IMR-90 (cell line): ENCODE data around the gene LY6G5C.

Experiments
- POLR2A ChIP-seq: IDR thresholded peaks from 2 replicates; pipeline ENCODE4 v1.6.1; 2012; ENCODE audit warnings: mild to moderate bottlenecking, low read depth, low read length
- SMC3 ChIP-seq: fragments of 150-350 bp; IDR thresholded peaks from 2 replicates; pipeline ENCODE4 v1.6.1; 2016; ENCODE audit warnings: low read depth, mild to moderate bottlenecking, antibody characterized with exemption, low read length, moderate library complexity
- TF ChIP-seq, protein P1 (sequence below): conservative IDR thresholded peaks from 2 replicates; pipeline ENCODE4 v1.5.1; 2012; ENCODE audit warnings: mild to moderate bottlenecking, low read depth, low read length, improper control_type of control experiment

DNA sequence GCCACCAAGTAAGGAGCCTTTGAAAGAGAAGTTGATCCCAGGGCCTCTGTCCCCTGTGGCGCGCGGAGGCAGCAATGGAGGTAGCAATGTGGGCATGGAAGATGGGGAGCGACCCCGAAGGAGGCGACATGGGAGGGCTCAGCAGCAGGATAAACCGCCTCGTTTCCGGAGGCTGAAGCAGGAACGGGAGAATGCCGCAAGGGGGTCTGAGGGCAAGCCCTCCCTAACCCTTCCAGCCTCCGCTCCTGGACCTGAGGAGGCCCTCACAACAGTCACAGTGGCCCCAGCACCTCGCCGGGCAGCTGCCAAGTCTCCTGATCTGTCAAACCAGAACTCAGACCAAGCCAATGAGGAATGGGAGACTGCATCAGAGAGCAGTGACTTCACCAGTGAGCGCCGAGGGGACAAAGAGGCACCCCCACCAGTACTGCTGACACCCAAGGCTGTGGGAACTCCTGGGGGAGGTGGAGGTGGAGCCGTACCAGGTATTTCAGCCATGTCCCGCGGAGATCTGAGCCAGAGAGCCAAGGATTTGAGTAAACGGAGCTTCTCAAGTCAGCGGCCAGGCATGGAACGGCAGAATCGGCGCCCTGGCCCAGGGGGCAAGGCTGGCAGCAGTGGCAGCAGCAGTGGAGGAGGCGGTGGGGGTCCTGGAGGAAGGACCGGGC lies 48.5 kb downstream of the LY6G5C start:
- TF ChIP-seq, protein P1, sequence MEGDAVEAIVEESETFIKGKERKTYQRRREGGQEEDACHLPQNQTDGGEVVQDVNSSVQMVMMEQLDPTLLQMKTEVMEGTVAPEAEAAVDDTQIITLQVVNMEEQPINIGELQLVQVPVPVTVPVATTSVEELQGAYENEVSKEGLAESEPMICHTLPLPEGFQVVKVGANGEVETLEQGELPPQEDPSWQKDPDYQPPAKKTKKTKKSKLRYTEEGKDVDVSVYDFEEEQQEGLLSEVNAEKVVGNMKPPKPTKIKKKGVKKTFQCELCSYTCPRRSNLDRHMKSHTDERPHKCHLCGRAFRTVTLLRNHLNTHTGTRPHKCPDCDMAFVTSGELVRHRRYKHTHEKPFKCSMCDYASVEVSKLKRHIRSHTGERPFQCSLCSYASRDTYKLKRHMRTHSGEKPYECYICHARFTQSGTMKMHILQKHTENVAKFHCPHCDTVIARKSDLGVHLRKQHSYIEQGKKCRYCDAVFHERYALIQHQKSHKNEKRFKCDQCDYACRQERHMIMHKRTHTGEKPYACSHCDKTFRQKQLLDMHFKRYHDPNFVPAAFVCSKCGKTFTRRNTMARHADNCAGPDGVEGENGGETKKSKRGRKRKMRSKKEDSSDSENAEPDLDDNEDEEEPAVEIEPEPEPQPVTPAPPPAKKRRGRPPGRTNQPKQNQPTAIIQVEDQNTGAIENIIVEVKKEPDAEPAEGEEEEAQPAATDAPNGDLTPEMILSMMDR, result no peak
- TF ChIP-seq SMC3, result no peak
- TF ChIP-seq POLR2A, result no peak
